HG03045 (cell line): ENCODE measurements around the gene ROGDI.

Source experiments
- ATAC-seq: cut with Tn5 transposase; IDR thresholded peaks from one replicate; pipeline ENCODE4 v1.9.1; 2021; ENCODE audit warnings: mild to moderate bottlenecking, moderate library complexity; ENCODE audit not compliant: unreplicated experiment

The ROGDI gene

GRCh38 chr16:4814542-4815173 lies 12.2 kb upstream of the ROGDI start:
- ATAC-seq, result no peak

DNA sequence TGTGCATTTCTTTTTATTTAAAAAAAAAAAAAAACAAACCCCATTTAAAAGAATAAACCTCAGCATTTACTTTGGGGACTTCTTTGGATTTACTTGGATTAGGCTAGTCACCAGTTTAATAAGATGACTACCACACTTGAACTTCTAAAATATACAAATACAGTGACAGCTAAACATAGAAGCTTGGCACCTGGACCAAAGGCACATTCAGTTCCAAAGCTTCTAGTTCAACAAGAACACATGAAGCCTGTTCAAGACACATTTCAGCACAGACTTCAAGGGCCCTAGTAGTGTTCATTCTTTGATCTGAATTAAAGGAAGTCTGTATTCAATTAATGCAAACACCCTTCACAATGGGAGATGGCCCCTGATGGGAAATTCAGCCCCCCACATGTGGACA lies 11.6 kb upstream of the ROGDI start:
- no peak for ATAC-seq

DNA sequence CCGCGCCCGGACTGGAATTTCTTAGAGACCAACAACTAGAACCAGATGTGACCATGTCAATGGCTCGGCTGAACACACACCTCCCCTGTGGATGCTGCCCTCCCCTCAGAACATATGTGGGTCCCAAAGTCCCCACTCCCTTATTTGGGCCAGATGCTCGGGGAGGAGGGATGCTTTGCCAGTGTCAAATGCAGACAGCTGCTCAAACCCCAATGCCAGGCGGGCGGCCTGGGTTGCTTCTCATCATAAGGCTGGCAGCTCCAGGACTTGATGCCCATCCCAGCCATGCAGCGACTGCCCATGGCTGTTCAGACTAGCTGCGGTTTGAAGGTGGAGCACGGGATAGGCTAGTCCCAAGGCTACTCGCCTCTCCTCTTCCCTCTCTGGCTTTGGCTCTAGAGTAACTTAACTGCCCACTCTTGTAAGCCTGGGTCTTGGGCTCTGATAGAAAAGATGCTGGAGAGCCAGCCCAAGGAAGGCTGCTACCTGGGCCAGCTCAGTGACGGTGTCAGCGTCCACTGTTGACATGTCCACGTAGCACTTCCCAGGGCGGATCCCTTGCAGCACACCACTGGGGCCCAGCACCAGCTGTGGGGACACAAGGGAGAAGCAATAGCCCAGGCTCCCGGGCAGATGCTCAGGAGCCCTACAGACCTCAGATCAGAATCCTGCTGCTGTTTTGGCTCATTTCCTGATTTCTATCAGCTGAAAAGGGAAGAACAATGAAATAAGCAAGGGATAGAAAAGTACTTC lies 11.0 kb upstream of the ROGDI start:
- no peak for ATAC-seq

GRCh38 chr16:4811773-4812172 lies 9.3 kb upstream of the ROGDI start:
- ATAC-seq, result no peak

- no peak for ATAC-seq
Observed at GRCh38 chr16:4811242-4811641, 8.8 kb upstream of the ROGDI start.

DNA sequence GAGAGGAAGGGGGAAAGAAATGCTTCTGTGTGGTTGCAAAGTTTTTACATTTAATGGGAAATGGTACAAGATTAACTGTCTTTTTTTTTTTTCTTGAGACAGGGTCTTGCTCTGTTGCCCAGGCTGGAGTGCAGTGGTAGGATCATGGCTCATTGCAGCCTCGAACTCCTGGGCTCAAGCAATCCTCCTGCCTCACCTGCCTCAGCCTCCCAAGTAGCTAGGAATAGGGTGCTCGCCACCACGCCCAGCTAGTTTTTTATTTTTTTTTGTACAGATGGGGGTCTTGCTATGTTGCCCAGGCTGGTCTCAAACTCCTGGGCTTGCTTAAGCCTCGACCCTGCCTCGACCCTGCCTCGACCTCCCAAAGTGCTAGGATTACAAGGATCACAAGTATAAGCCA lies 3.8 kb upstream of the ROGDI start:
- ATAC-seq, result no peak

GRCh38 chr16:4805231-4805630 lies 2.8 kb upstream of the ROGDI start:
- no peak for ATAC-seq

GRCh38 chr16:4803898-4804762 lies 1.7 kb upstream of the ROGDI start:
- ATAC-seq, result no peak

DNA sequence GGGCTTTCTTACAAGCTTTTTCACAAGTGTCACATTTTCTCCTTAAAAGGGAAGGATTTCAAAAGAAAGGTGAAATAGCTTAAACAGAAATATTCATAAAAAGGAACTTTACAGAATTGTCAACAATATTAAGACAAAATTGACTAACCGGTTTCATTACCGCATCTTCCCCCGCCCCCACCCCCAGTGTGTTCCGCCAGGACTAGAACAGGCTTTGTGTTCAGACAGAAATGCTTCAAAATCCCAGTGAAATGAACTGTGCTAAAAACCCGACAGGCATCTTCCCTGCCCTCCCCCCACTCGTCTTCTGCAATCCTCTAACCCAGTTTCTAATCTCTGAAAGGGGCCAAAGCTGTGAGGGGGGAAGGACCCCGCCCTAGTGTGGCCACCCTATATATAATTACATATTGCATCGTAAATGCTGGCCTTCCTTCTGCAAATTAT lies 990 bp upstream of the ROGDI start:
- ATAC-seq, result no peak

GRCh38 chr16:4802659-4803287 lies 340 bp upstream of the ROGDI start:
- ATAC-seq, result peak; percentile 90

DNA sequence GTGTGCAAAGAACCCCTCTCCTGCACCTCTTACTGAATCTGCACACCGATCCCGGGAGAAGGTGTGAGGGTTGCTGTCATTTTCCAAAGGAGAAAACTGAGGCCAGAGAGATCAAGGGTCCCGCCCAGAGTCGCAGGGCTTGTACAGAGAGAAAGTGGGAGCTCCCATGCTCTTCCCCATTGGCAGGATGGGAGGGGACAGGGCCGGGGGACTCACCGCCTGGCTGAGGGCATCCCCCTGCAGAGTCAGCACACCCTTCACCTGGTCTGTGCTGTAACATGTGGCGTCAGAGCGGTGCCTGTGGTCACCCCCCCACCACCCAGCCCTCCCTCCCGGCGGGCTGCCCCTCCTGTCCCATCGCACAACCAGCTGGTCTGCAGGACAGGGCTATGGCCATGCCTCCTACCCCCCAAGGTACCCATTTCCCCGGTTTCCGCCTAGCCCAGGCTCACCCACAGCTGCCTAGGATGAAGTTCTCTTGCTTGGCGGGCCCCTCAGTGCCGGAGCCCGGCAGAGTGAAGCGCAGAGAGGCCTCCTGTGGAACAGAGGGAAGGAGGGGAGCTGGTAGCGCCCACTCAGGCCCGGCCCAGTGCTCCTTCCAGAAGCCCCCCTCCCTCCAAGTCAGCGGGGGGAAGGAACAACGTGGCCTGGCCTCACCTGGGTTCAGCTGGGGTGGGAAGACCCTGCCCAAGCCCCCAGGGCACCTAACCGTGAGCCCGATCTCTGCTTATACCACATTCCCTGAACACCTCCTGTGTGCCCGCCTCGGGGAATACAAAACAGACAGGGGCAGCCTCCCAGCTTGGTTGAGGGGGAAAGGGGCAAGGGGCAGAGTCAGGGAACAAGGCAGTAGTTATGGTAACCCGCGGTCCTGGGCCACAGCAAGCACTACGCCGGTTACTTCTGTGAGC lies 1.1 kb downstream of the ROGDI start:
- ATAC-seq, result no peak

DNA sequence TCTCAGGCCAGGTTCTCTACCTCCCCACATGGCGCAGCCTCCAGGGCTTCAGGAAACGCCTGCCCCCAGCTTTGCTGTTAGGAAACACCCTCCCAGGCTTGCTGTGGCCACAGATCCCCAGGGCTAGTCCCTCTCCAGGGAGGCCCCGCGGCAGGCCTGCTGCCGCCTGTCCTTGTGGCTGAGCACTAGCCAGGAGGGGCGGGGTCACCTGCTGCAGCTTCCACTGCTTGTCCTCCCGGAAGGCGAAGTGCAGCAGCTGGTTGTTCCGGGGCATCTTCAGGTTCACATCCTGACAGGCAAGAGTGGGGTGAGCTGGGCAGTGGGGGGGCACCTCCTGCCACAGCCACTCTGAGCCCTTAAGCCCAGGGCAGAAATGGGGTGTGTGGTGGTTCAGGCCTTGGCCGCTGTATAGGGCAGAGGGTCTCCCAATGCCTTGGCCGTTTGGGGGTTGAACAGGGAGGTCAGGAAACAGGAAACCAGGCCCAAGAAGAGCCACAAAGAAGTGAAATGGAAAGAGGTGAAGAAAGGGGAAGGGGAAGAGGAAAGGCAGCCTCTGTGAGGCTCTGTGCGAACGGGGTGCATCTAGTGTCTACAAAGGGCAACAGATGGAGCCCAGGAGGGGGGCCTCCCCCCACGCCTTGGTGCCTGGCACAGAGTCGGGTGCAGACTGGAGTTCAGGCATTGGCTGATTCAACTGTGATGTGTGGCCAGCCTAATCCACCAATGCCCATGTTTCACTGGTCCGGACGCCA lies 2.0 kb downstream of the ROGDI start:
- ATAC-seq, result no peak

DNA sequence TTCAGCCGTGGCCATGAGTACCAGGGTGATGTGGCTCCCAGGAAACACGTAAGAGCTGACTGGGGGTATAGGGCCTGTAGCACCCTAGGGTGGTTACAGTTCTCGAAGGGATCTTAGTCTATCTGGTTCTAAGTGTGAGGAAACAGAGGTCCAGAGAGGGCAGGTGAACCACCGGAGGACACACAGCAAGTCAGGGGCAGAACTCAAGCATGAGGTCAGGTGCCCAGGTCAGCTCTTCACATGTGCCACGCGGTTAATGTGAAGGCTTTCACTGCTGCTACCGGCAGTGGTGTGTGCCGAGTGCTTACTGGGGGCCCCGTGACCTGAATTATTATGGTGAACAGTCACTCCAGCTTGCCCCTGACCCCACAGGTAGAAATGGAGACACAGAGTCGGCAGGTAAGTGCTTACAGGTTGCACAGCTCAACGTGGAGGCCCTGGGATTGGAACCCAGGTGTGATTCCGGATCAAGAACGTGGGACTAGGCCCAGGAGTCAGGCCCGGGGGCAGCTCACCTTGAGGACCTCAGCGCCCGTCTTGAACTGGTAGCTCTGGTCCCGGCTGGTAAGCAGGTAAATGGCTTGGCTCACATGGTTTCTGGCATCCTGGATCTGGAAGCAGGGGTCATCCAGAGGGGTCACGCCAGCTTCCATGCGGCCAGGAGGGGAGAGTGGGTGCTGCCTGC lies 3.1 kb downstream of the ROGDI start:
- no peak for ATAC-seq

- no peak for ATAC-seq
Observed at GRCh38 chr16:4798456-4798855, 4.0 kb downstream of the ROGDI start.

- ATAC-seq, result no peak
Observed at GRCh38 chr16:4797805-4798252, 4.6 kb downstream of the ROGDI start.

DNA sequence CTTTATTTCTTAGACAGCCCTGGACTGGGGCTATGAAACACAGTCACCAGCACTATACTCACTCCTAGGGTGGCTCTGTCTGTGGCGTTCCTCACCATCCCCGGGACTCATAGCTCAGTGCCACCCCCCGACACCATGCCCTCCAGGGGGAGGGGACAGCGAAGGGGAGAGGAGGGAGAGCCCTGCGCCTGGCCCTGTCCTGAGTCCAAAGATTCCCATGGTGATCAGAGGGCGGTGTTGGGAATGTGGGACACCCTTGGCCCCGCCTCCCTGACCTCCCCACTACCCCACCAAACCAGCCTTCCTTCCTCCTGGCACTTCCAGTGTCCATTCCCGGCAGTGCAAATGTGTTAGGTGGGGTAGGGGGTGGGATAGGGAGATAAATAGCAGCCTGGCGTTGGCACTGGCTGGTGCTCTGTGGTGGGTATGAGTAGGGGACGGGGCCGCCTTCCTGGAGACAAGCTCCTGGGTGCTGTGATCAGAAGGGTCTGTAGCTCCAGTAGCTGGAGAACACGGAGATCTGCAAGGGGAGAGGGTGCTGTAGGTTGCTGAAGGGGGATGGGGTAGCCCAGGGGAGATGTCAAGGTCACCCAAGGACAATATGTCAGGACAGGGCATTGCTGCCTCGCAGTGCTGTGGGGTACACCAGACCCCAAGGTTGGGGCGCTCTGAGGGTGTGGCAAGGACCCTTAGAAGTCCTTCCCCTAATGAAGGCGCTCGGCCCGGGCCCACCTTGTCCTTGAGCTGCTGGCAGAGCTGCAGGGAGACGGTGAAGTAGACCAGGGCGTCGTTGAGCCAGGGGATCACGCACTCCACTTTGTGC lies 5.2 kb downstream of the ROGDI start:
- ATAC-seq, result no peak

GRCh38 chr16:4795828-4796572 lies 6.4 kb downstream of the ROGDI start:
- no peak for ATAC-seq
